ENCODE results near the gene MACIR.
"Not testable (repeated sequence)": the region's sequence is repeated elsewhere in the genome, so short reads cannot be mapped to it uniquely, and the experiment has no call there.

MACIR gene, protein sequence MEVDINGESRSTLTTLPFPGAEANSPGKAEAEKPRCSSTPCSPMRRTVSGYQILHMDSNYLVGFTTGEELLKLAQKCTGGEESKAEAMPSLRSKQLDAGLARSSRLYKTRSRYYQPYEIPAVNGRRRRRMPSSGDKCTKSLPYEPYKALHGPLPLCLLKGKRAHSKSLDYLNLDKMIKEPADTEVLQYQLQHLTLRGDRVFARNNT

DNA sequence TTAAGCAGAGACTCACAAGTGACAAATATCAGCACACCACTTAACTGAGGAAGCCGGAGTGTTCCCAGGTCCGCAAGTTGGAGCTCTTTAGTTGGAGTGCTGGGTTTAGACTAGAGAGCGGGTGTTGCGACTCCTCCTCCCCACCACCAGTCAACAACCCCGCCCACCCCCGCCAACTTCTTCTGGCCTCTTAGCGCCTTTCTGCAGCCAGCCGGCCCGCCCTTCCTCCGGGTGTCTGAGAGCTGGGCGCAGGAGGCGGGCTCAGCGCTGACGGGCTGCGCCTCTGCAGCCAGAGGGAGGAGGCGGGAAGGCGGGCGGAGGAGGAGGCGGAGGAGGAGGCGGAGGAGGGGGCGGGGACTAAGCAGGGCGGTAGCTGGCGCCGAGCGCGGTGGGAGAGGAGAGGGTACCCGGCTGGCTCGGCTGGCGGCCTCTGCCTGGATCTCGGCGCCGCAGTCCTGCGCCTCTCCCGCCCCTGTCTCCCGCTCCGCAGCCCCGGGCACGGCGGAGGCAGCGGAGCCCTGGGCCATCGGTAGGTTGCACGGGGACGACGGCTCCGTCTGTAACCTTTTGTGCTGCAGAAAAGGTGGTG is at the start of gene MACIR:
TSS of gene MACIR (plus strand) at position 396 of the 589 bp plus-strand sequence. CDS start 17,157 bp downstream, outside the sequence.
- peak; percentile 90 for DNase-seq

DNA sequence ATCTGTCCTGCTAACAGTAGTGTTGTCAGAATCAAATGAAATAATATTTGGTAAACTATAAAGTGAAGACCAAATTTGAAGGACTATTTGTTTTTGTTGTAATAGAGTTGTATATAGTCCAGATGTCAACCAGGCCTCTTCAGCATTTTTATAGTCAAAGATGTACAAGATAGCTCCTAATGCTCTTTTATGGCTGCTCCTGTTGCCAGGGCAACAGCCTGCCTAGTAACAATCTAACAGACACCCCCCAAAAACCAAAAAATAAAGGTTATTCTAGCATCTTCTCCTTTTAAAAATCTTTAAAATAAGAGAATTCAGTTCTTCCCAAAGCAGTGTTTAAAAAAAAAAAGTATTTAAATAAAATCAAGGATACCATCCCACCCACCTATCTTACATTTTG is 49.5 kb upstream of the MACIR start:
- no peak for DNase-seq

DNA sequence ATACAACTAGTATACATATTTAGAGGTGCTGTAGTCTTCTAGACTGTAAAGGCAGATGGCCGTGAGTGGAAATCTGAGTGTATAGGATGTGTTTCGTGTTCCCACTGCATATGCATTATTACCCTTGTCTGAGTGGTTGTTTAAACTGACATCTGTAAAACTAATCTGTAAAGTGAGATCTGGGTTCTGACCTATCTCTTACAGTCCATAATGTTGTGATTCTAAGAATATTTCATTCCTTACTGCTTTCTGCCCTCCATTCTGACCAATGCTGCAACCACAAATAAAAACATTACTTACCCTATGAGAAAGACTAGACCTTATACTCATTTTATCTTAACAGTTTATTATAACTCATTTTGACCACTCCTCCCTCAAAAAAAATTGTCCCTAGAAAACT is 47.6 kb upstream of the MACIR start:
- no peak for DNase-seq

DNA sequence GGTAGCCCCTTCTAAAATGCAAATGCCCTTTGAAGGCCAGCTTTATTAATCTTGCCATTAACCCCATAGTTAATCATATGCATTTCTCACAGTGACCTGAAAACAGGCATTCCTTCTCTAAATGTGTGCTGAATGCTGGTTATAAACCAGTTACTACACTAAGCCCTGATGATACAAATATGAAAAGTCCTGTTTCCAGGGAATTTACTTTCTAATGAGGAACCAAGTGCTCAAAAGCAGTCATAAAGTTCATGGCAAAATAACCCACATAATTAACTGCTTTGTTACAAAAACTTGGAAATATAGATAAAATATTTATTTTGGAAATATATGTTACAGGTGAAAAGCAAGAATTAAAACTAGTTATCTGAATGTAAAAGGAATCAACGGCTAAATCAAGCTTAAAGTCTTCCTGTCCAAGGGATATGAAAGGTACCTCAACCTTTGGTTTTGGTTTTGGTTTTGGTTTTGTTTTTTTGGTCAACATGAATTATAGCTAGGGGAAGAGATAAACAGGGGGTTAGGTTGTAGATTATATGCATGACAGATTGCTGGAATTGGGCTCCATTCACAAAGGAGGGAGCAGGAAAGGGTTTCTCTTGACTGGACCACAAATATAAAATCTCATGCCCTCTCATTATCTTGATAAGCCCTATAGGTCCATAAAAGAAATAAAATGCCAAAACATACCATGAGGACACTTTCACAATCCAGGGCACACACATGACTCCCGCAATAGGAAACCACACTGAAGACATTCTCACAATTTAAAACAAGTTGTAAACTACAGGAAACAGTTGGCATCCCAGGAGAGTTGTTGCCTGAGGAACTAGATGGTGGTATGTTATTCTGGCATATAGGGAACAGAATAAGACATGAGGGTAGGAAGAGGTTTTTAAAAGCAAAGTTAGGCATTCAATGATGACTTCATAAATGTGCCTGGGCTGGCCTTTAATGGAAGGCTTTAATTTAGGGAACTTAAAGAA is 46.7 kb upstream of the MACIR start:
- no peak for DNase-seq

DNA sequence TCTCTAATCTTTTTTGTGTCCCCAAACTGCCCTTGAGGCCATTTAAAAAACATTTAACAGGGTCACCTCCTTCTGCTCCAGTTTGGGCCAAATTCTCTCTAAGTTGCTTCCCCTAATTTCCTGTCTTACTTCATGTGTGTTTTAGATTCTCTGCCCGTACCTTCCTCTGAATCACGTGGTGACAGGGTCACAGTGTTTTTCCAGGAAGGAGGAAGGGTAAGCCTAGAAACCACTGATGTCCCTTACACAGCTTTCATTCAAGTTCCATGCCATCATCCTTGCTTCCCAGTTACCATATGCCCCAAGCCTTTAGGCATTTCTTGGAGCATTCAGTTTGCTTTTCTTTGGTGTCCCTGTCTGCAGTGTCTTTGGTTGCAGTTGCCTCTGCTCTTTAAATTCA is 42.4 kb upstream of the MACIR start:
- no peak for DNase-seq

DNA sequence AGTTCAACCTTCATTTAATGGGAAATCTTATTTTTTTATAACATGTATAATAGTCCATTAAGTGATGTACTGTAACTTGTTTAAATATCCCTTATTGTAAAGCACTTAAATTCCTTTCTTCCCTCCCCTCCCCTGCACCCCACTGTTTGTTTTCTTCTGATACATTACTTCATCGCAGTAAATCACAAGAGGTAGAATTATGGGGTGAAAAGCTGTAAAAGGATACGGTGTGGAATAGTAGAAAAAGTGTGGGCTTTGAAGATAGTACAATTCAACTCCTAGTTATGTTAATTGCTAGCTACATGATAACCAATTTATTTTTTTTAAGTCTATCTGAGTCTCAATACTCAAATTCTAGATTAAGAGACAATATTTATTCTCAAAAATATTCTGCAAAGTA is 41.9 kb upstream of the MACIR start:
- no peak for DNase-seq

DNA sequence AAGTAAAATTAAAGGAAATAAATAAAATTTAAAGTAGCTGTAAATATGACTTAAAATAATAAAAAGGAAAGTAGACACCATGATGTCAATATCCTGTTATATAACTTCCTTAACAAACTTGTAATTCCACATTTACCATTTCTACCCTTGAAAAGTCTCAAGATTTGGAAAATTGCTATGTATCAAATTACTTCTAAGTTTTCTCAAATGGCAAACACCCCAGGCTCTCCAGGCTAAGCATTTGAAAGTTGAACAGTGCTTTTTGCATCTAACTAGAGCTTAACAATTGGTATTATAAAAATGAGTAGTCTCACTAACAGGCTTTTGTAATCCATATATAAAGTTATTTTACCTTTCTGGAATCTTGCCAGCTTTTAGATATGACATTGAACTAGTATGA is 41.5 kb upstream of the MACIR start:
- DNase-seq = no peak

DNA sequence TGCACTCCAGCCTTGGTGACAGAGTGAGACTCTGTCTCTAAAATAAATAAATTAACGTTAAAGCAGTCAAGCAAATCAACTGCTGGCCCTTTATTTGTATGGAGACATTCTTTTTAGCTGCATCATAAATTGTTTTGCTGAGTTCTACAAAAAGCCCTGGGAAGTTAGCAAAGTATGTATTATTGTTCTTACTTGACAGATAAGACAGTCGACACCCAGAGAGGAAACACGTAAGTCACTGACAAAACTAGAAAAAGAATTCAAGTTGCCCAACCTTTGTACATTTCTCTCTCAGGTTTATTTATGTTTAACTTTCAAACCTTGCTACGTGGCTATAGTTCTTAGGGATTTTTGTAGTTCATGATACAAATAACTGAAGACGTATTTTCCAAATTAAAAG is 40.4 kb upstream of the MACIR start:
- DNase-seq = no peak

DNA sequence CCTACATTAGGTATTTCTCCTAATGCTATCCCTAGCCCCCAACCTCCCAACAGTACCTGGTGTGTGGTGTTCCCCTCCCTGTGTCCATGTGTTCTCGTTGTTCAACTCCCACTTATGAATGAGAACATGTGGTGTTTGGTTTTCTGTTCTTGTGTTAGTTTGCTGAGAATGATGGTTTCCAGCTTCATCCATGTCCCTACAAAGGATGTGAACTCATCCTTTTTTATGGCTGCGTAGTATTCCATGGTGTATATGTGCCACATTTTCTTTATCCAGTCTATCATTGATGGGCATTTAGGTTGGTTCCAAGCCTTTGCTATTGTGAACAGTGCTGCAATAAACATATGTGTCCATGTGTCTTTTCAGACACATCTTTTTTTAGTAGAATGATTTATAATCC is 39.5 kb upstream of the MACIR start:
- DNase-seq = not testable (repeated sequence)

DNA sequence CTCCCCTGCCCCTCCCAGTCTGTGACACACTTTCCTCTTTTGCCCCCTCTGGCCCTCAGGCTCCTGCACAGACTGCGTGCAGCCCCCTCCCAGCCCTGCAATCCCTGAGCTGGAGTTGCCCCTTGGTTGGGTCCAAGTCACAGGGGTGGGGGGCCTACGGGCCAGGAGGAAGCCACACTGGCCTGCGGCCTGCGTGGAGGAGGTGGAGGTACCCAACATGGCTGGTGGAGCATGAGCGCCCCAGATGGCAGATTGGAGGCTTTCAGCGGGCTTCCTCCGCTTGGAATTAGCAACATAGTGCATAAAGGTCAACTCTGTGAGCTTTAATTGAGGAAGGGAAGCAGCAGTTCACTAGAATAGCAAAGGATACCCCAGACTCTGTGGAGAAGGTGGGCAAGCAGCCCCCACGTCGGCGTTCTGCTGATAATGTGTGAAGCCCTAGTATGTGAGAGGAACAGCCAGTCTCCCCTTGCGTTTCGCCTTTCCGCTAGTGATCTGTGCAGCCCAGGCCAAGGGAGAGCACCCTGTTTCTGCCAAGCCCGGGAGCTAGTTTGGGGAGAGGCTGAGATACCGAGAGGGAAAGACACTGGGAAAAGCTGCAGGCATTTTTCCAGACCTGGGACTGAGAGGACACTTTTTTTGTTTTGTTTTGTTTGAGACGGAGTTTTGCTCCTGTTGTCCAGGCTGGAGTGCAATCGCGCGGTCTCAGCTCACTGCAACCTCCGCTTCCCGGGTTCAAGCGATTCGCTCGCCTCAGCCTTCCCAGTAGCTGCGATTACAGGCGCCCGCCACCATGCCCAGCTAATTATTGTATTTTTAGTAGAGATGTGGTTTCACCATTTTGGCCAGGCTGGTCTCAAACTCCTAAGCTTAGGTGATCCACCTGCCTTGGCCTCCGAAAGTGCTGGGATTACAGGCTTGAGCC is 35.3 kb upstream of the MACIR start:
- DNase-seq = no peak

DNA sequence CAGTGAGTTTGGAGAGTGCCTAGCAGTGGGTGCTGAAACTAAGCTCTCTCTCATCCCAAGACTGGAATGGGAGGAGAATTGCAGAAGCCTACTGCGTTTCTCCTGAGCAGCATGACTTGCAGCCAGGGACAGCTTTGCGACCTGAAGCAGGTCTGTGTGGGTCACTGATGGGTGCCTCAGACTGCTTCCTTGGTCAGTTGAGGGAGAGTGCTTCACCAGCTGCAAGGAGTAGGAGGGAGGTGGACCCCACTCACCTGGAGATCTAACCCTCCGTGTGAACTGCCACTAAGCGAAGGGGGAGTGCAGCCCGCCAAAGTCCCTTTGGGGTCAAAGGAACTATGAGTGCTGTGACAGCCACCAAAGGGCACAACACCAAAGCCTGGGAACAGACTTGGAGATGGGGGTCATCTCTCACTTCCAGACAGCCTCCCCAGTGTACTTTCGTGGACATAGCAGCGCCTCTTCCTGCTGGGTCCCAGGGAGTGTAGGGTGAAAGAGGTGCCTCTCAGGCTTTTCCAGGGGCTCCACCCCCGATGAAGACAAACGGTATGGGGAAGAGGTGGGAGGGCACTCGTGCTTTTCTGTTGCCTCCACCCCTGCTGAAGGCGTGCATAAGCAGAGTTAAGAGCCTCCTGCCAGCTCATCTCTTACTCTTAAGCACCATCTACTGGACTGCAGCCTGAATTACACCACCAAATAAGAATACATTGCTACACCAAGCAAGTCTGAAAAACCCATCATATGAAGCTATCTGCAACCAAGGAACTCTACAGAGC is 34.3 kb upstream of the MACIR start:
- DNase-seq = peak; percentile 4

DNA sequence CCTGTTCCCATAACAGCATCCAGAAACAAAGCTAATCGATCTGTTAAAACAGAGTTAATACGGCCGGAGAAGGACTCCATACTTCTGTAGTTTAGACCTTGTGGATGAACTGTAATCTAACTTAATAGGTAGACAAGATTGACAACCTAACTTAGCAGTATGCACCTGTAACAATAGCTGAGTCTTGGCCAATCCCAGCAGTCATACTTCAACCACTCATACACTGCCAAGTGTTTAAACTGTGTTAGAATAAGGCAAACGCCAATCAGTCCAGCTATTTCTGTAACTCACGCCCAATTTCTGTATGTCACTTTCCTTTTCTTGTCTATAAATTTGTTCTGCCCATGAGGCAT is 33.7 kb upstream of the MACIR start:
- DNase-seq = no peak

DNA sequence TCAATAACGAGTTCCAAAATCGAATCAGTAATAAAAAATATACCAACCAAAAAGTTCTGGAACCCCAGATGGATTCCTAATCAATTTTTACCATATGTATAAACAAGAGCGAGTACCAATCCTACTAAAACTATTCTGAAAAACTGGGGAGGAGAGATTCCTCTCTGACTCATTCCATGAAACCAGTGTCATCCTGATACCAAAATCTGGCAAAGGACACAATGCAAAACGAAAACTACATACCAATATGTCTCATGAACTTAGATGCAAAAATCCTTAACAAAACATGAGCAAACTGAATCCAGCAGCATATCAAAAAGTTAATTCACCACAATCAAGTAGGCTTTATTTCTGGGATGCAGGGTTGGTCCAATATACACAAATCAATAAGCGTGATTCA is 30.5 kb upstream of the MACIR start:
- DNase-seq = no peak

DNA sequence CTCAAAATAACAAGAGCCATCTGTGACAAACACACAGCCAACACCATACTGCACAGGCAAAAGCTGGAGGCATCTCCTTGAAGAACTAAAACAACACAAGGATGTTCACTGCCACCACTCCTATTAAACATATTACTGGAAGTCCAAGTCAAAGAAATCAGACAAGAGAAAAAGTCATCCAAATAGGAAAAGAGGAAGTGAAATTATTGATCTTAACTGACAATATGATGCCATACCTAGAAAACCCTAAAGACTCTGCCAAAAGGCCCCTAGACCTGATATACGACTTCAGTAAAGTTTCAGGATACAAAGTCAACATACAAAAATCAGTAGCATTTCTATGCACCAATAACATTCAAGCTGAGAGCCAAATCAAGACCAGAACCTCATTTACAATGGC is 30.0 kb upstream of the MACIR start:
- DNase-seq = no peak

DNA sequence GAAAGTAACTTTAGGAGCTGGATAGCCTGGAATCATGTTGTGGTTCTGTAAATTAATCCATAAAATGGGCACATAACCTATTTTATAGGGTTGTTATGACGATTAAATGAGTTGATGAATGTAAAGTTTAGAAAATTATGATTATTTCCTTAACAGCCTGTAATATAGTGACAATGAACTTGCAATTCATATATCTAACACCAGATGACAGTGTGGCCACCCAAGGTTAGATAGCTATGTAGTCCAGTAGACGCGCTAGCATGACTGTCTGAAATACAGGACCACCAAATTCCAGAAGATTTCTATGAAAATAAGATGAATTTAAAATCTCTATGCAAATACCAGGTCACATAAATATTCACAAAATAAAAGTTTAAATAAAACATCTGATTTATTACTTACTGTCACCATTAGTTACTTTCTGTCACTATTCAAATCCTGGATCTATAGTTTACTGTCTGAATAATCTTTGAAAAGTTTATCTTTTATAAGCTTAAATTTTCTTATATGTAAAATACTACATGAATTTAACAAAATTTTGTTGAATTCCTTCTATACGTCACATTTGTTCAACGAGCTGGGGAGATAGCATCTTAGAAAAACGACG is 26.1 kb upstream of the MACIR start:
- no peak for DNase-seq

DNA sequence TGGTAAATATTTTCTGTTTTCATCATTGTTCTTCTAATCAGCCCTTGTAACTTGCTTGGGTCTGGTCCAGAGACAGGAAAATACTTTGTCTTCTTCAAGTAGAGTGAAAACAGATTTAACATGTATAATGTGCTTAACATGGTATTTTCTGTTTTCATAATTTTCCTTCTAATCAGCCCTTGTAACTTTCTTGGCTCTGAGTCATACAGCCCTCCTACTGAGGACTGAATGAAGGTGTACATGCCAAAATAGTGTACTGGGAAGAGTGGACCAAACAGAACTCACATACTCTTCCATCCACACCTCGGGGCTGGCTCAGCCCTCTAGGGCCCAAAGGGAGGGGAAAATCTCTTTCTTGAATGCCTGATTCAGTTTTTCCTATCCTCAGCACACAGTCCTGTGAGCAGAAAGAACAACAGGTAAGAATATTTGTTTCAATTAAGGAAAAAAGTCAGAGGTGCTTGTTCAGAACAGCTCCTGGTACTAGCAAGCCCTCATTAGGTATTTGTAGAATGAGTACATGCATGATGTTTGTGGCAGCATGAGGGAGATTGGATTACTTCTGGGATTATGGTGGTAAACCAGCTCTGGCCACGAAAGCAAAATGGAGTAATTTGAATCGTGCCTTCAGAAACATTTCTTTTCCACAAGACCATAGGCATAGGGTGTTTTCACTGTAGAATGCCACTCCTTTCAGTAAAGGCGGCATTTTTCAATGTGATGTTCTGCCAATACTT is 24.2 kb upstream of the MACIR start:
- no peak for DNase-seq

DNA sequence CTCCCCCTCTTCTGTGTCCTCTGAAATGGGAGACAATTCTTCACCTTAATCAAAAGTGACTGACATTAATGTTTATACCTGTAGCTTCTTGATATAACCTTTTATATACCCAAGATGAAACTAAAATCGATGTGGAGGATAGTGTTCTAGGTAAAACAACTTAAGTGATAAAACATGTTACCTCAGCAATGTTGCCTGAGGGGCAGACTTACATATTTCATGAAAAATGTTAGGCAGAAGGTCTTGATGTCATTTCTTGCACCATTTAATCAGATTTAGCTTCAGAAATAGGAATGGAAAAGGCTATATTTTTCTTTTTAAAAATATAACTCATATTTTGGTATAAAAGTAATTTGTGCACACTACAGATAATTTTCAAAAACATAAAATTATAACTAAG is 22.7 kb upstream of the MACIR start:
- no peak for DNase-seq

DNA sequence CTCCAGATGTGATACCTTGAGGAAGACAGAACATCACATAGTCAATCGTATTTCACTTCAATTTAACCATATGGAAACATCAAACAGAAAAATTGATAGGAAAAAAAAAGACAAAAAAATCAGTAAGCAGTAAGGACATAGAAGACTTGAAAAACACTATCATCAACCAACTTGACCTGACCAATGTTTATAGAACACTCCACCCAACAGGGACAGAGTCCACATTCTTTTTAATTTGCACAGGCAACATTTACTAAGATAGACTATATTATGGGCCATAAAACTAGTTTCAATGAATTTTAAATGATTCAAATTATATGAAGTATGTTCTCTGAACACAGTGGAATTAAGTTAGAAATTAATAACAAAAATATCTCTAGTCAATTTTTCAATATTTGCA is 20.8 kb upstream of the MACIR start:
- no peak for DNase-seq

DNA sequence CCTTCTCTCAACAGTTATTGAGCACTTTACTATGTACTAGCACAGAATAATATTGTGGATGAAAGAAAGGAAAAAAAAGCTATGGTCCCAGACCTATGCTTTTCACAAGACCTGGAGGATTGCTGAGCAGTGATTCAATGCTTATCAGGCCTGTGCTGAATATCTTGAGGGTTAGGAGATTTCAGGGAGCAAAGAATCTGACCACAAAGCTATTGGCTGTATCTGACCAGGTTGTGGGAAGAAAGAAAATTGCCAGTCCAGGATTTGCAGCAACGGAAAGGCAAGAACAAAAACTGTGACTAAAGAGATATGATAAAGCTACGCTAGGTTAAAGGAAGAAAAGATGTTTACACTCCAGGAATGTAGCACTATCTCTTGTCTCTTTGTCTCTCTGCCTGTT is 14.9 kb upstream of the MACIR start:
- DNase-seq = no peak

DNA sequence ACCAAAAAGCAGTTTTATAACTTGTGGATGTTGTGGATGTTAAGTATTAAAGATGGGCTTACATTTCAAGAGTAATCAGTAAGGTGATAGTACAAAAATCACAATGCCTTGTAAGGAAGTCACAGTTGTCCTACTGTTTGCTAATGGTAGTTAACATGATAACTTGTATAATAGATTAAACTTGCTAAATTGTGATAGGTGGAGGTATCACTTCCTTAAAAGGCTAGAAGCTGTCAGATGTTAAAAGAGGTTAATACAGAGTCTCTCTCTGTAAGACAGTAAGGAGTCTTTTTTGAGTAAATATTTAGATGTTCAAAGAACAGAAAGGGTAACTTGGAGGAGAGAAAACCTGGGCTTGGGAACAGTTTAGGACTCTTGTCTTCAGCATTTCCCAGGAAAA is 14.2 kb upstream of the MACIR start:
- DNase-seq = no peak

DNA sequence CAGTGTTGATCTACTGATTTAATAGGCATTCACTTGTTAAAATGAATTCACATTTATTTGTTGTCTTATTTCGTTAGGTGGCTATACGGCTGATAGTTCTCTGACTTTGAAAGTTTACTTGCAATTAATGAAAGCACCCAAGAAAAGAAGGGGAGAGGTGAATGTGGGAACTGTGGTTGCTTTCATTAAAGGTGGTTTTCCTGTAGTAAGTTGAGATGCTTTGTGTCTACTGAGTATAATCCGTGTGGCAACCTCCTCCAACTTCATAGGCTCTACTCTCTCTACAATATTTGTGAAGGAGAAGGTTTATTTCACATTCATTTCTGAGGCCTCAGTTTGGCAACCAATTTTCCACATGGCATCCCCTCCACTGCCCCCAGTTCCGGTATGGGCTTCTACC is 12.8 kb upstream of the MACIR start:
- DNase-seq = no peak

All from stimulated activated naive CD4-positive, alpha-beta T cell treated with Interleukin-2 at 50 U/mL for 16 hours (primary cell).